Mesendoderm (in vitro differentiated cells): Measurements from ENCODE around the gene ENOPH1.
"Not testable (repeated sequence)": the region's sequence is repeated elsewhere in the genome, so short reads cannot be mapped to it uniquely, and the experiment has no call there.

Experiments
- DNase-seq: peaks from one replicate; pipeline ENCODE4 v3.0.0; 2013
- H2AK5ac ChIP-seq: 2 replicates; pipeline ENCODE4 v1.6.1; 2013; ENCODE audit warnings: low read length, inconsistent platforms
- H2BK120ac ChIP-seq: 2 replicates; pipeline ENCODE4 v1.6.1; 2013; ENCODE audit warnings: low read depth, mild to moderate bottlenecking, low read length, moderate library complexity, mixed read lengths
- H2BK15ac ChIP-seq: replicated peaks from 2 replicates; pipeline ENCODE4 v1.6.1; 2013; ENCODE audit warnings: low read depth, mild to moderate bottlenecking, moderate library complexity
- H2BK5ac ChIP-seq: 2 replicates; pipeline ENCODE4 v1.6.1; 2013; ENCODE audit warnings: low read length, inconsistent platforms
- H3K18ac ChIP-seq: 2 replicates; pipeline ENCODE4 v1.6.1; 2013; ENCODE audit warnings: mild to moderate bottlenecking, low read length, mixed read lengths
- H3K23ac ChIP-seq: one replicate; pipeline ENCODE4 v1.6.1; 2013; ENCODE audit warnings: low read length
- H3K27ac ChIP-seq: 2 replicates; pipeline ENCODE4 v1.5.1; 2013; ENCODE audit warnings: low read depth, mild to moderate bottlenecking, inconsistent platforms, low read length, moderate library complexity
- H3K27me3 ChIP-seq: 2 replicates; pipeline ENCODE4 v1.6.1; 2013; ENCODE audit warnings: low read length, control low read depth, mild to moderate bottlenecking, inconsistent platforms; ENCODE audit not compliant: insufficient read depth, poor library complexity
- H3K36me3 ChIP-seq: 2 replicates; pipeline ENCODE4 v1.6.1; 2013; ENCODE audit warnings: low read length, inconsistent platforms; ENCODE audit not compliant: control insufficient read depth, insufficient read depth
- H3K4ac ChIP-seq: one replicate; pipeline ENCODE4 v1.6.1; 2013; ENCODE audit warnings: low read depth, mild to moderate bottlenecking, low read length, moderate library complexity
- H3K4me1 ChIP-seq: 2 replicates; pipeline ENCODE4 v1.6.1; 2013; ENCODE audit warnings: low read depth, low read length, inconsistent platforms; ENCODE audit not compliant: control insufficient read depth
- H3K4me2 ChIP-seq: 2 replicates; pipeline ENCODE4 v1.6.1; 2013; ENCODE audit warnings: low read length
- H3K4me3 ChIP-seq: 2 replicates; pipeline ENCODE4 v1.5.1; 2013; ENCODE audit warnings: mild to moderate bottlenecking, low read length
- H3K56ac ChIP-seq: one replicate; pipeline ENCODE4 v1.6.1; 2013; ENCODE audit warnings: low read length
- H3K79me1 ChIP-seq: 2 replicates; pipeline ENCODE4 v1.6.1; 2013; ENCODE audit warnings: low read length, inconsistent platforms
- H3K79me2 ChIP-seq: 2 replicates; pipeline ENCODE4 v1.6.1; 2013; ENCODE audit warnings: mild to moderate bottlenecking, low read length; ENCODE audit not compliant: control insufficient read depth, insufficient read depth
- H3K9ac ChIP-seq: 2 replicates; pipeline ENCODE4 v1.6.1; 2013; ENCODE audit warnings: low read length, inconsistent platforms
- H4K5ac ChIP-seq: one replicate; pipeline ENCODE4 v1.6.1; 2013; ENCODE audit warnings: low read length
- H4K8ac ChIP-seq: one replicate; pipeline ENCODE4 v1.6.1; 2013; ENCODE audit warnings: low read depth, mild to moderate bottlenecking, control low read depth, low read length, moderate library complexity
- WGBS: extraction: QIAGEN DNeasy Blood & Tissue Kit; methylation state at CpG from one replicate; pipeline ENCODE4 v1.1.7; 2013; ENCODE audit warnings: low lambda C conversion rate, missing lambda C conversion rate; ENCODE audit not compliant: insufficient coverage; ENCODE audit errors: extremely low coverage; 5-methylcytosine and 5-hydroxymethylcytosine counted together

ENOPH1 gene

DNA sequence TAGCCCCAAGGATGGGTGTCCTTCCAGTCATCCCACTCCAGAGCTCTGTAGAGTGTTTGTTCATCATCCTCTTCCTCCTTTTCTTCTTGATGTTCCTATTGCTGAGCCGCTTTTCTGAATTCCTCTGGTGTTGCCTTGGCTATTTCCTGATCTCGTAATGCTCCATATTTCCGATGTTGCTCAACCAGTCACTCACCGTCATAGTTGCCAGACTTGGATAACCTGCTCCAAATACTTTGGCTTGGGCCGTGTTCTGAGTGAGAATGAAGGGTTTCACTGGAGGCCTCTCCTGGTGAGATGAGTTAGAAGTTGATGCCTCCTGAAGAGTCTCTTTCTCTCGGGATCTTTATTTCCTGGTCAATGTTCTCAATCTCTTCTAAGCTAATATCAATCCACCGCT, 28.8 kb upstream of the ENOPH1 start:
- Histone ChIP-seq H4K8ac (no peak overlapping the region), H3K18ac (no peak overlapping the region), H3K9ac (no peak overlapping the region), H3K23ac (no peak overlapping the region), H3K4ac (no peak overlapping the region), H2AK5ac (no peak overlapping the region), H4K5ac (no peak overlapping the region), H3K36me3 (no peaks in the 10 kb centered on the region), H3K27me3 (no peaks in the 10 kb centered on the region), H2BK5ac (no peak overlapping the region), H2BK120ac (no peak overlapping the region), H3K4me3 (no peak overlapping the region), H3K4me2 (no peak overlapping the region), H3K79me2 (no peaks in the 10 kb centered on the region), H3K79me1 (no peaks in the 10 kb centered on the region), H3K56ac (no peak overlapping the region), H2BK15ac (no peak overlapping the region), H3K4me1 (no peaks in the 10 kb centered on the region), H3K27ac (no peak overlapping the region)
- no peak for DNase-seq
- no CpG with 5 or more reads among the region's 7 CpGs for WGBS

GRCh38 chr4:82402196-82402775, 28.1 kb upstream of the ENOPH1 start:
- no peaks in the 10 kb centered on the region for H3K79me2 ChIP-seq
- H2BK5ac ChIP-seq, result no peak overlapping the region
- H4K8ac ChIP-seq, result no peak overlapping the region
- H2BK15ac ChIP-seq, result no peak overlapping the region
- DNase-seq, result no peak
- no CpG with 5 or more reads among the region's 17 CpGs for WGBS
- H3K4me2 ChIP-seq, result no peak overlapping the region
- no peak overlapping the region for H2BK120ac ChIP-seq
- H3K23ac ChIP-seq, result no peak overlapping the region
- no peak overlapping the region for H3K18ac ChIP-seq
- no peak overlapping the region for H3K56ac ChIP-seq
- H3K4me1 ChIP-seq, result no peaks in the 10 kb centered on the region
- H4K5ac ChIP-seq, result no peak overlapping the region
- H3K4me3 ChIP-seq, result no peak overlapping the region
- no peaks in the 10 kb centered on the region for H3K27me3 ChIP-seq
- no peak overlapping the region for H3K4ac ChIP-seq
- no peaks in the 10 kb centered on the region for H3K36me3 ChIP-seq
- H3K27ac ChIP-seq, result no peak overlapping the region
- H2AK5ac ChIP-seq, result no peak overlapping the region
- H3K9ac ChIP-seq, result no peak overlapping the region
- H3K79me1 ChIP-seq, result no peaks in the 10 kb centered on the region

DNA sequence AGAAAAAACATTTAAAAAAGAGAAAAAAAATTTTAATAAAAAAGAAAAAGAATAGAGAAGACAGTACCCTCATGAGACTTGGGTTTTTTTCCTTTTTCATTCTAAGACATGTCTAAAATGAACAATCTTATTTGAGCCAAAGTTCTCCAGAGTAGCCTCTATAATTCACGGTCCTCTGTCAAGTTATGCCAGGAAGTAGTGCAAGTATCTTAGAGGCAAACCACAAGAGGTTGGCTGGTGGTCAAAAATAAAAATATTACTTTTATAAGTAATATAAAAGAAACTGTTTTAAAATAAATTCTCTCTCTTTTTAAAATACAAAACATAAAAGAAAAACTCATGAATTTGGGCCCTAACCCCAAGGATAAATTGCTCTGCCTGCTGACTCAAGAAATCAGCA, 26.7 kb upstream of the ENOPH1 start:
- H3K9ac ChIP-seq, result no peak overlapping the region
- no peak overlapping the region for H3K23ac ChIP-seq
- H3K27ac ChIP-seq, result no peak overlapping the region
- H3K4me2 ChIP-seq, result no peak overlapping the region
- WGBS, result no CpG with 5 or more reads among the region's 1 CpG
- no peaks in the 10 kb centered on the region for H3K79me2 ChIP-seq
- no peak overlapping the region for H4K8ac ChIP-seq
- no peaks in the 10 kb centered on the region for H3K79me1 ChIP-seq
- no peak overlapping the region for H3K4me3 ChIP-seq
- DNase-seq, result no peak
- H3K56ac ChIP-seq, result no peak overlapping the region
- no peaks in the 10 kb centered on the region for H3K36me3 ChIP-seq
- no peak overlapping the region for H4K5ac ChIP-seq
- H3K4me1 ChIP-seq, result no peaks in the 10 kb centered on the region
- H2AK5ac ChIP-seq, result no peak overlapping the region
- H2BK5ac ChIP-seq, result no peak overlapping the region
- no peak overlapping the region for H2BK120ac ChIP-seq
- no peaks in the 10 kb centered on the region for H3K27me3 ChIP-seq
- H3K4ac ChIP-seq, result no peak overlapping the region
- no peak overlapping the region for H3K18ac ChIP-seq
- H2BK15ac ChIP-seq, result no peak overlapping the region

GRCh38 chr4:82415061-82415460, 15.3 kb upstream of the ENOPH1 start:
- not testable (repeated sequence) for H2BK120ac ChIP-seq, H3K4ac ChIP-seq, H3K4me2 ChIP-seq, H3K23ac ChIP-seq, H3K56ac ChIP-seq, H2BK5ac ChIP-seq, H3K36me3 ChIP-seq, H3K79me2 ChIP-seq, H4K8ac ChIP-seq, H2BK15ac ChIP-seq, H4K5ac ChIP-seq, H3K18ac ChIP-seq, H2AK5ac ChIP-seq, H3K79me1 ChIP-seq, H3K9ac ChIP-seq, H3K27ac ChIP-seq, H3K27me3 ChIP-seq, DNase-seq, H3K4me3 ChIP-seq, H3K4me1 ChIP-seq
- WGBS, result no CpG with 5 or more reads among the region's 11 CpGs

- no peak overlapping the region for H3K18ac ChIP-seq
- no peak overlapping the region for H3K9ac ChIP-seq
- H3K4ac ChIP-seq, result no peak overlapping the region
- H2AK5ac ChIP-seq, result no peak overlapping the region
- no peak overlapping the region for H3K4me3 ChIP-seq
- no peaks in the 10 kb centered on the region for H3K79me2 ChIP-seq
- H4K5ac ChIP-seq, result no peak overlapping the region
- H4K8ac ChIP-seq, result no peak overlapping the region
- no peak overlapping the region for H3K27ac ChIP-seq
- DNase-seq, result no peak
- H2BK120ac ChIP-seq, result no peak overlapping the region
- H3K56ac ChIP-seq, result no peak overlapping the region
- no peak overlapping the region for H2BK5ac ChIP-seq
- no peaks in the 10 kb centered on the region for H3K4me1 ChIP-seq
- no peaks in the 10 kb centered on the region for H3K27me3 ChIP-seq
- no peaks in the 10 kb centered on the region for H3K36me3 ChIP-seq
- no peak overlapping the region for H3K4me2 ChIP-seq
- WGBS, result no CpG with 5 or more reads among the region's 12 CpGs
- no peak overlapping the region for H3K23ac ChIP-seq
- no peak overlapping the region for H2BK15ac ChIP-seq
- H3K79me1 ChIP-seq, result no peaks in the 10 kb centered on the region
These were observed 14.4 kb upstream of the ENOPH1 start for GRCh38 chr4:82415922-82416365.

- H4K5ac ChIP-seq, result no peak overlapping the region
- H3K18ac ChIP-seq, result no peak overlapping the region
- no peaks in the 10 kb centered on the region for H3K79me2 ChIP-seq
- no peaks in the 10 kb centered on the region for H3K36me3 ChIP-seq
- WGBS, result no CpG with 5 or more reads among the region's 3 CpGs
- H3K27ac ChIP-seq, result no peak overlapping the region
- H2BK15ac ChIP-seq, result no peak overlapping the region
- DNase-seq, result no peak
- H3K4me2 ChIP-seq, result no peak overlapping the region
- no peaks in the 10 kb centered on the region for H3K79me1 ChIP-seq
- H3K23ac ChIP-seq, result no peak overlapping the region
- H3K4me3 ChIP-seq, result no peak overlapping the region
- H3K56ac ChIP-seq, result no peak overlapping the region
- no peak overlapping the region for H3K9ac ChIP-seq
- H3K27me3 ChIP-seq, result no peaks in the 10 kb centered on the region
- no peak overlapping the region for H3K4ac ChIP-seq
- no peak overlapping the region for H2BK5ac ChIP-seq
- H2BK120ac ChIP-seq, result no peak overlapping the region
- no peaks in the 10 kb centered on the region for H3K4me1 ChIP-seq
- no peak overlapping the region for H2AK5ac ChIP-seq
- no peak overlapping the region for H4K8ac ChIP-seq
These were observed 10.9 kb upstream of the ENOPH1 start for GRCh38 chr4:82419451-82419850.
